ENCODE results near the gene CIB4.

The CIB4 gene

DNA sequence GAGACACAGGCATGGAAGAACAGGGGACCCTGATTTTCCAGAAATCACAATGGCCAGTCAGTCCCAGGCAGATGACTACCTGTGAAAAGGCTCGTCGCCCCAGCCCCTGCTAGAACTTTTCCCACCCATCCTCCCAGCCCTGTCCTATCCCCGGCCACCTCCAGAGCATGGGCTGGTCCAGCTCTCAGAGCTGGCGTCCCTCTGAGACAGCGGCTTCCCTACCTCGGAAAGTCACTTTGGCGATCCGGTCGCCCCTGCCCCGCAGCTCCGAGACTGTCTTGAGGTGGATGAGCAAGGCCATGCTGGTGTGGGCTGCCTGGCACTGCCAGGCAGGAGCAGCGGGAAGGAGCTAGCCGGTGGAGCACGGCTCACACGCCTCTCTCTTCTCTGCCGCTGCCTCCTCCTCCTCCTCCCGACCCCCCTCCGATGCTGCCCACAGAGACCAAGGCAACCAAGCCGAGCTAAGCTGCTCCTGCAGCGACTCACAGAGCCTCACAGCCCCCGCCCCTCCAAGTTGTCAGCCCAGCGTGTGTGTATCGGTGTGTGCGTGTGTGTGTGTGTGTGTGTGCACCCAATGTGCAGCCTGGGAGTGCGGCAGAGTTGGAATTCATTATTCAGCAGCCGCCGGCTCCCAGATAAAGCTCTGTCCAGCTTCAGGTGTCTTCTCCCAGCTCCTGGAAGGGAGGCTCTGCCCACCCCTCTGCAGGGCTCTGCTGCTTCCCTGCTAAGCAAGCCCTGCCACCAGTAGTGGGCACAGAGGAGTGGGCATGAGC is 82.7 kb downstream of the CIB4 start:
- DNase-seq (ENCODE audit: low read depth, low spot score), result peak; percentile 3
- no peak overlapping the region for H3K4me3 ChIP-seq (ENCODE audit: low read depth, low read length)
- TF ChIP-seq, protein P1, sequence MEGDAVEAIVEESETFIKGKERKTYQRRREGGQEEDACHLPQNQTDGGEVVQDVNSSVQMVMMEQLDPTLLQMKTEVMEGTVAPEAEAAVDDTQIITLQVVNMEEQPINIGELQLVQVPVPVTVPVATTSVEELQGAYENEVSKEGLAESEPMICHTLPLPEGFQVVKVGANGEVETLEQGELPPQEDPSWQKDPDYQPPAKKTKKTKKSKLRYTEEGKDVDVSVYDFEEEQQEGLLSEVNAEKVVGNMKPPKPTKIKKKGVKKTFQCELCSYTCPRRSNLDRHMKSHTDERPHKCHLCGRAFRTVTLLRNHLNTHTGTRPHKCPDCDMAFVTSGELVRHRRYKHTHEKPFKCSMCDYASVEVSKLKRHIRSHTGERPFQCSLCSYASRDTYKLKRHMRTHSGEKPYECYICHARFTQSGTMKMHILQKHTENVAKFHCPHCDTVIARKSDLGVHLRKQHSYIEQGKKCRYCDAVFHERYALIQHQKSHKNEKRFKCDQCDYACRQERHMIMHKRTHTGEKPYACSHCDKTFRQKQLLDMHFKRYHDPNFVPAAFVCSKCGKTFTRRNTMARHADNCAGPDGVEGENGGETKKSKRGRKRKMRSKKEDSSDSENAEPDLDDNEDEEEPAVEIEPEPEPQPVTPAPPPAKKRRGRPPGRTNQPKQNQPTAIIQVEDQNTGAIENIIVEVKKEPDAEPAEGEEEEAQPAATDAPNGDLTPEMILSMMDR (IDR thresholded peaks at IDR 0.05; ENCODE audit: low read depth, low read length), result no peak
- in situ Hi-C loops (cut with HindIII; ENCODE audit: low sequenced_read_pairs), result no loop called here

DNA sequence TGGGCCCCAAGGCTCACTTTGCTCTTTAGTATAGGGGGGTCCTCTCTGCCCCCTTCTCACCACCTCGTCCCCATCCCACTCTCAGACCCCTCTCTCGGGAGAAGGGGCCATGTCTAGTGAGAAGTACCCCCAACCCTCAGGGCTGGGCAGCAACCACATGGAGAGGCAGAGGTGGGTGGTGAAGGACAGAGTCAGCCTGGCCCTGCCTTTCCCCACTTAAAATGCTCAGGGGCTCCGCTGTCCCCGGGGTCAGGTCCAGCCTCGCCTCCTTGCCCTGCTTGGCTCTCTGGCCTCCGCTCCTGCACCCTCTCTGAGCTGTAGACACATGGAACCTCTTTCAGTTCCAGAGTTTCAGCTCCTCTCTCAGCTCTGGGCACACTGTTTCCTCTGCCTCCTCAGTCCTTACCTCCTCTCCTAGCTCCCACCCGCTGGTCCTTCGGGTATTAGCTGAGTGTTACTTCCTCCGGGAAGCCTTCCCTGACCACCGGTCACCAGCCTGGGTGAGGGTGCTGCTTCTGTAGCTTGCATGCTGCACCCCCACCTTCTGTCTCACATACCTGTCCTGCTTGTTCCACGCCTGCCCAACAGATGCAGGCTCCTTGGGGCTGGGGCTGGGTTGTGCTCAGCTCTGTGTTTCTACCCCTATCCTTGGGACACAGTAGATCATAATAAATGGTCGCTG is 83.8 kb downstream of the CIB4 start:
- TF ChIP-seq, protein P1 (IDR thresholded peaks at IDR 0.05; ENCODE audit: low read depth, low read length), result no peak

DNA sequence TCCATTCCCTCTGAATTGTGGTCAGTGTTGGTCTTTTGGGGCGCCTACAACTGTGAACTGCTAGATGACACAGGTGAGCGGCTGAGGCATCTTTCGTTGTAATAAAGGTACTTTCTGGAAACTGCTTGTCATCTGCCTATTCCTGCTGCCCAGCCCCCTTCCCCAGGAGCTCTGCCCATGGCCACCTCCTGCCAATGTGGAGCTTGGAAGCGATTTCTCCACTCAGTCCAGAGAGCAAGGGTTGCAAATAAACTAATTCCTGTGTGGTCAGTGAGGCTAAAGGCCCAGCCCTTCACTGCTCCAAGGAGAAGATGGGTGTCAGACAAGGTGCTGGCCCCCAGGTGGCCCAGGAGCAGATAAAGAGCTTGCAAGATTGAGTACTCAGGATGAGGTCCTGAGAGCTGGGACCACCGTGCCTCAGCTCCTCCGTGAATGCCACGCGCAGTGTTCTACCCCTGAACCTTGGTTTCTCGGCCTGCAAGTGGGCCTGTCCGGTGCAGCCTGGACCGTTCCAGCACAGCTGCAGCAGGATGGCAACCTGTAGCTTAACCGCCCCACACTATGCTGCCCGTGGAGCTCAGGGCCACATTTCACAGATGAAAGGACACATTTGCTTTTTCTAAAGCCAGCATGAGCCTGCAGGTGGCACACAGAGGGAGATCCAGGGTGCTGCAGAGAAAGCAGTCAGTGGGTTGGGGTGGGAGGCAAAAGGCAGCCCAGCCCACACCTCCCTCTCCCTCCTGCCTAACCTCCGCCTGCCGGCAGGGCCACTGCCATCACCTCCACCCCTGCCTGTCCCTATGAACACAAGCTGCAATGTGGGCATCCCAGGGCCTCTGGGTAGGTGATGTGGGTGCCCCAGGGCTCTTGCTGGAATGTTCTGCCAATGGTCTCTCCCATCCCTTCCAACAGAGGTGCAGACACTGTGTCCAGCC is 84.6 kb downstream of the CIB4 start:
- TF ChIP-seq, protein P1 (IDR thresholded peaks at IDR 0.05; ENCODE audit: low read depth, low read length), result no peak
- no peak for DNase-seq (ENCODE audit: low read depth, low spot score)
- H3K4me3 ChIP-seq (ENCODE audit: low read depth, low read length), result no peak overlapping the region
- in situ Hi-C loops (cut with HindIII; ENCODE audit: low sequenced_read_pairs), result no loop called here

More for the DNA sequence above, 83.8 kb downstream of the CIB4 start:
- no peak for DNase-seq (ENCODE audit: low read depth, low spot score)
- H3K4me3 ChIP-seq (ENCODE audit: low read depth, low read length), result no peak overlapping the region
- in situ Hi-C loops (cut with HindIII; ENCODE audit: low sequenced_read_pairs), result no loop called here

DNA sequence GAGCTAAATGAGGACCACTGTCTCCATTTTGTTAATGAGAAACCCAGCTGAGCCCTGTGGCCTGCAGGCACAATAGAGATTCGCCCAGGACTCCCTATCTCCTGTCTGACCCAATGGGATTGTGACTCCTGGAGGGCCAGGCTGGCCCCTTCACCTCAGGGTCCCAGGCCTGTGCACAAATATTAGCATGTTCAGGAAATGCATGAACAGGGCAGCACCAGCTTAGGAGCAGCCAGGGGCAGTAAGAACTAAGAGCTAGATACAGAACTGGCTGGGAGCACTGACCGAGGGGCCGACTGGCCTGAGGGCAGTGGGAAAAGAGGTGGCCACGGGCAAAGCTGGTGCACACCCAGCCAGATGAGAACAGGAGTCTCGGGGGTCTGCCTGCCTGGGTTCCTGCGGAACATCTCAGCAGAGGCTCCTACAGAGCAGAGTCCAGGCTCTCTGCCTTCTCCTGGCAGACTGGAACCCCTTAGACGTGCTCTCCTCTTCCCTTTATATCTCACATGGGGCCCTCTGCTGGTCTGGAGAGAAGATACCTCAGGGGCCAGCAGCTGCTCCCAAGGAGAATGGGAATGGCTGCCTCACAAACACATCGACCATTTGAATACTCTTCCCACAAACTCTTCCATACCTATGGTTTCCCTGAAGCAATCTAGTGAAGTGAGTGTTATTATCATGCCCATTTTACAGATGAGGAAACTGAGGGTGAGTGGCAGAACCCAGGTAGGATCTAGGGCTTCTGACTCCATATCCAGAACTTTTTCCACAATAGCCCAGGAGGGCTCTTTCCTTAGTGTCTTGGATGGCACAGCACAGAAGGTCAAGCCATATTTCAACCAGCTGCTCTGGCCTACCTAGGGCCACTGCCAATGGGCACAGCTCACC is 85.7 kb downstream of the CIB4 start:
- DNase-seq (ENCODE audit: low read depth, low spot score), result no peak
- H3K4me3 ChIP-seq (ENCODE audit: low read depth, low read length), result no peak overlapping the region
- TF ChIP-seq, protein P1 (IDR thresholded peaks at IDR 0.05; ENCODE audit: low read depth, low read length), result no peak
- in situ Hi-C loops (cut with HindIII; ENCODE audit: low sequenced_read_pairs), result no loop called here

DNA sequence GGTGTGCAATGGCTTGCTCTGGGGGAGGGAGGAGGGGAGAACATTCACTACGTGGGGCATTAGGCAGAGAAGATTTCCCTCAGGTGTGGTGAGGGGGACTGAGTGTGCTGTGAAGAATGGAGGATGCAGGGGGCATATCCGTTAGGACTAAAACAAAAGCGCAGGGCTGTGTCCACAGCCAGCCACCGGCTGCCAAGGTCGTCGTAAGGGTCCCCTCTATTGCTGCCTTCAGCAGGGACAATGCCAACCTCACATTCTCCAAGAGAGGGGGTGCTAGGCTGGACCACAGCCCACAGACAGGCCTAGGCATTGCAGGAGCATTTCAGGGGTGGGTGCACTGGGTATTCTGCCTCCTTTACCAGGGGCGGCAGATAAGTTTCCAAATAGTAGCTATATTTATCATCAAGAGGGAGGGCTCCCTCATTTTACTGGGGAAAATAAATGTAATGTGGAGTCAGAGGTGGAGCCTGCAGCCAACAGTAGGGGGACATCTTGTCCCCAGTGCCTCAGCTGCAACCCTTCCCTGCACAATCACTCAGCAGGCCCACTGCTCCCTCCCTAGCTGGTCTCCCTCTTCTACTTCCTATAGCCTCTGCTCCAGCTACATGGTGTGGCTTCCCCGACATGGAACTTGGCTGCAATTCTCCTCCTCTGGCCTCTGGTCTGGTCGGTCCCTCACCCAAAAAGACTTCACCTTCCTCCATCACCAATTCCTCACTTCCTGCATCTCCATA is 88.4 kb downstream of the CIB4 start:
- DNase-seq (ENCODE audit: low read depth, low spot score), result no peak
- TF ChIP-seq, protein P1 (IDR thresholded peaks at IDR 0.05; ENCODE audit: low read depth, low read length), result no peak
- no peak overlapping the region for H3K4me3 ChIP-seq (ENCODE audit: low read depth, low read length)
- in situ Hi-C loops (cut with HindIII; ENCODE audit: low sequenced_read_pairs), result no loop called here

All from astrocyte of the spinal cord (primary cell).